Stimulated activated CD4-positive, alpha-beta T cell treated with anti-CD3 and anti-CD28 coated beads, TNF-alpha, amount 100 ng/mL, for 1 hour (primary cell): ENCODE results near the gene HOXA7.

Experiments used
- DNase-seq, 3 donors: peaks; one replicate each; pipeline ENCODE4 v3.0.0-alpha.2; 2020; ENCODE audit warnings: low read depth in 3 of 3, low spot score in 1 of 3

The HOXA7 gene

GRCh38 chr7:27159266-27160144 lies 3.0 kb upstream of the HOXA7 start:
- no peak for DNase-seq

- DNase-seq = no peak
Measured at GRCh38 chr7:27158436-27159265, 2.2 kb upstream of the HOXA7 start.

GRCh38 chr7:27157702-27158431 lies 1.4 kb upstream of the HOXA7 start:
- no peak for DNase-seq

- no peak for DNase-seq
Measured at GRCh38 chr7:27156916-27157701, 634 bp upstream of the HOXA7 start.

GRCh38 chr7:27155816-27156507 lies 513 bp downstream of the HOXA7 start:
- no peak for DNase-seq

GRCh38 chr7:27154901-27155815 lies 1.3 kb downstream of the HOXA7 start:
- peak in 1 of 3 donors; percentile 31 for DNase-seq

- no peak for DNase-seq
Measured at GRCh38 chr7:27154369-27154768, 2.1 kb downstream of the HOXA7 start.

- DNase-seq = no peak
Measured at GRCh38 chr7:27153526-27153925, 2.9 kb downstream of the HOXA7 start.

DNA sequence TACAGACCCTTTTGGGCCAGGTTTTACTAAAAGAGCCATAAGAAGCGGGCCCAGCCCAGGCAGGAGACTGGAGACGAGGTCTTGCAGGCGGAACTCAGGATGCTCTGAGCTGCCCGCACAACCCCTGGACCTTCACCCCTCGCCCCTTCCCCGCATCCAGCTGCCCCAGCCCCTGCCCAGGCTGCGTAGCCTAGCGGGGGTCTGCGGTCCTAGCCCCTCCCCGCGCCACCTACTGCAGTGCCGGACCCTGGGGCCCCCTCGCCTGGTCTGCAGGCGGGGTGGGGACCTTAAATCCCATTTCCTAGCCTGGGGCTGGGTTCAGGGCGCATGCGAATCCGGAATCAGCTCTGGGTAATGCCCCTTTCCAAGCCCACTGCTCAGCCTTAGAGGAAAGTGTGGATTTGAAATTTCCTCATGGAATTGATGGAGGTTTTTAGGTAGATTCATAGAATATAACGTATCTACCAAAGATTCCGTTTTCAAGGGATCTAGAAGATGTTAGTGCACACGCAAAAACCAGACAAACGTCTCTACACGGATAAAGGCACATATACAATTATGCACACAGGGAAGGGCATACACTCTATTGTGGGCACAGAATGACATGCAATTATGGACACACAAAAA lies 3.5 kb downstream of the HOXA7 start:
- no peak for DNase-seq

DNA sequence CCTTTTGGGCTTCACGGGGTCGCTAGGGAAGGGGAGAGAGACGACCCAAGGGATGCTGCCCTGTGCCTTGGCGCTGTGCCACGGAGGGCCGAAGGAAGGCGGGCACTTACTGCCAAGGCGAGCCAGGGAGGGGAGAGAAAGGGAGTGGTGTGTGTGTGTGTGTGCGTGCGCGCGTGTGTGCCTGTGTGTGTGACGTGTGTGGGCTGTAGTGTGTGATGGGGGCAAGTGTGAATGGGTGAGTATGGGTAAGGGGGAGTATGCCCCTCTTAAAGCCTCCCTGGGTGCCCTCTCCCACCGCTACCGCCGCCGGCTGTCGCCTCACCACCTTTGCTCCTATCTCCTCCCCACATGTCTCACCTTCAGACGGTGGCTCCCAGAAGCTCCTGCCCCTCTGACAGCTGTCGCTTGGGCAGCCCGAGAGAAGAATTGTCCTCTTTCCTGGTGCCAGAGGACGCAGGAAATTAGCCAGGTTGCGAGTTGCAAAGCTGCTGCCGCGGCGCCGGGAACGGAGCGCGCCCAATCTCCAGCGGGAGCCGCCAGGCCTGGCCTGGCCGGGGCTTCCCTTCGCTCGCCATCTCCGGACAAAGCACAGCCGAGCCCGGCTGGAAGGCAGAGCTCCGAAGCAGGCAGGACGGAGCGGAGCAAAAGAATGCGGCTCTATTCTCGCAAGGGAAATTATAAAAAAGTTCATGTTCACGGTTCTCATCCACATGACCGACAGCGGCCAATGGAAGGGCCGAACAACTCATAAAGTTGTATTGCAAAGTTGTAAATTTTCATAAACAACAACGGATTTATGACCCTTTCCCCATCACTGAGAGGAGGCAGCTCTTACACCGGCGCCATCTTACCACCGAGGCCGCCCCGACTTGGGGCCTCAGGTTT lies 4.3 kb downstream of the HOXA7 start, which contains the start of gene HOXA3:
HOXA3 (minus strand) TSS at position 653 of the 885 bp plus-strand sequence. CDS start 41,943 bp downstream, outside the sequence.
- DNase-seq = no peak

- DNase-seq = no peak
Measured at GRCh38 chr7:27151341-27151930, 5.0 kb downstream of the HOXA7 start.

GRCh38 chr7:27150568-27151340 lies 5.7 kb downstream of the HOXA7 start:
- DNase-seq = peak in 1 of 3 donors; percentile 56

DNA sequence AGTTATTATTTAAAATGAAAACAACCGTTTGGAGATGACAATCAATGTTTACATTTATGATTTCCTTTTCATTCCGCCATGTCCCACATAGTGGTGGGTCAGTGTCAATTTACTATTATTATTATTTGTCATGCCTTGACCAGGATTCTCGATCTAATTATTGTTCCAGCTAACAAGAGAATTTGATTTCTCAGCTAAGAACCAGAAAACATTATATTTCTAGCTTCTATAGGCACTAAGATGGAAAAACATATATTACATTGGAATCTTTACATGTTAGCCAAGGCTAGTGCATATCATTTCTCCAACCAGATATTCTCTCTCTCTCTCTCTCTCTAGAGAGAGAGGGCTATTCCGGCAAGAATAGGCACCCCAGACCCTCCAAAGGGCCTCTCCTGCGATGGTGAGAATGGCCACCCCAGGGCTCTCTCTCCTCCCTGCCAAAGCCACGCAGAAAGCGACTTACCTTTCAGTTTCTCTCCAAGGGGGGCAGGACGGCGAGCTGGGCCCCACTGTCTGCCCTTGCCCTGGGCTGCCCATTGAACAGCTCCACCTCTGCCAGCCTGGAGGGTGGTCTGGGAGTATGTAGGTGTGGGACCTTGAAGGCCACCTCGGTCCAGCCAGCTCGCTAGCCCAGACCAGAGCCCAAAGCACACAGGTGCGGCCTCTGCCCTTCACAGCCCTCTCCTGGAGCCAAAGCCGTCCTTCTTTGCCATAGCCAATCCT lies 6.5 kb downstream of the HOXA7 start:
- DNase-seq = no peak

- DNase-seq = no peak
Measured at GRCh38 chr7:27148756-27149641, 7.5 kb downstream of the HOXA7 start.
